ENCODE measurements around the gene ARMH4. TPM values are rescaled to one million over a fixed set of nuclear protein-coding genes. Genes with fewer than 3 reads are reported as not detected.

Gene ARMH4
- total and polyA plus RNA-seq, 2 donors (not counting 1 experiment from before 2014, with no cell fraction given): not detected

- DNase-seq (no peak), ATAC-seq (ENCODE audit: low read depth) (no peak)
- H3K4me1 ChIP-seq (ENCODE audit: control insufficient read depth in 2 of 2, insufficient read depth in 2 of 2, low read length in 2 of 2): no peaks in the 10 kb centered on the region
- no peak overlapping the region for H3K27ac Mint-ChIP-seq
- H3K9me3 ChIP-seq (ENCODE audit: control extremely low read depth in 1 of 3, control insufficient read depth in 2 of 3, insufficient read depth in 1 of 3, low read length in 2 of 3): no peaks in the 10 kb centered on the region
- peaks cover 0 to 3% (median 0%) of the 10 kb centered on the region in 4 experiments for H3K27me3 ChIP-seq (replicated peaks in 1 of 4; ENCODE audit: control extremely low read depth in 1 of 4, control insufficient read depth in 3 of 4, insufficient read depth in 4 of 4, low read length in 3 of 4)
- no peak overlapping the region for H3K27ac ChIP-seq (ENCODE audit: low read length in 2 of 2)
- H3K9me3 Mint-ChIP-seq (ENCODE audit: insufficient read depth): no peaks in the 10 kb centered on the region
- intact Hi-C loops (cut with micrococcal nuclease): no loop called here
- H3K9ac ChIP-seq (ENCODE audit: low read length): no peak overlapping the region
- CTCF ChIA-PET: no interaction called here
- H2AFZ ChIP-seq (ENCODE audit: insufficient read depth, low read depth, low read length, poor library complexity, severe bottlenecking): no peak overlapping the region
- no peaks in the 10 kb centered on the region for H3K4me1 Mint-ChIP-seq
- POLR2A ChIA-PET: no interaction called here
- no peaks in the 10 kb centered on the region for H3K79me2 ChIP-seq (ENCODE audit: control insufficient read depth, insufficient read depth, low read length)
- no peaks in the 10 kb centered on the region for H3K36me3 ChIP-seq (replicated peaks in 1 of 2; ENCODE audit: control extremely low read depth in 1 of 2, control insufficient read depth in 1 of 2, extremely low read depth in 1 of 2, insufficient read depth in 2 of 2, low read length in 1 of 2)
- TF ChIP-seq EZH2 (IDR thresholded peaks at IDR 0.05; ENCODE audit: borderline replicate concordance, insufficient read depth, low read depth, low read length, poor library complexity, severe bottlenecking): no peak
- TF ChIP-seq, protein P1, sequence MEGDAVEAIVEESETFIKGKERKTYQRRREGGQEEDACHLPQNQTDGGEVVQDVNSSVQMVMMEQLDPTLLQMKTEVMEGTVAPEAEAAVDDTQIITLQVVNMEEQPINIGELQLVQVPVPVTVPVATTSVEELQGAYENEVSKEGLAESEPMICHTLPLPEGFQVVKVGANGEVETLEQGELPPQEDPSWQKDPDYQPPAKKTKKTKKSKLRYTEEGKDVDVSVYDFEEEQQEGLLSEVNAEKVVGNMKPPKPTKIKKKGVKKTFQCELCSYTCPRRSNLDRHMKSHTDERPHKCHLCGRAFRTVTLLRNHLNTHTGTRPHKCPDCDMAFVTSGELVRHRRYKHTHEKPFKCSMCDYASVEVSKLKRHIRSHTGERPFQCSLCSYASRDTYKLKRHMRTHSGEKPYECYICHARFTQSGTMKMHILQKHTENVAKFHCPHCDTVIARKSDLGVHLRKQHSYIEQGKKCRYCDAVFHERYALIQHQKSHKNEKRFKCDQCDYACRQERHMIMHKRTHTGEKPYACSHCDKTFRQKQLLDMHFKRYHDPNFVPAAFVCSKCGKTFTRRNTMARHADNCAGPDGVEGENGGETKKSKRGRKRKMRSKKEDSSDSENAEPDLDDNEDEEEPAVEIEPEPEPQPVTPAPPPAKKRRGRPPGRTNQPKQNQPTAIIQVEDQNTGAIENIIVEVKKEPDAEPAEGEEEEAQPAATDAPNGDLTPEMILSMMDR (IDR thresholded peaks at IDR 0.05): no peak
- no peak overlapping the region for H3K4me3 Mint-ChIP-seq
- H3K27me3 Mint-ChIP-seq: peaks cover 10% of the 10 kb centered on the region
- H3K4me2 ChIP-seq (replicated peaks; ENCODE audit: low read depth, low read length, poor library complexity, severe bottlenecking): no peak overlapping the region
- H3K4me3 ChIP-seq (ENCODE audit: control extremely low read depth in 1 of 5, extremely low read depth in 1 of 5, insufficient read depth in 1 of 5, low read depth in 2 of 5, low read length in 4 of 5): no peak overlapping the region
- WGBS (ENCODE audit: insufficient coverage): no CpG with 5 or more reads among the region's 3 CpGs
- H4K20me1 ChIP-seq (ENCODE audit: control insufficient read depth, insufficient read depth, low read length, poor library complexity, severe bottlenecking): no peaks in the 10 kb centered on the region
These were observed 97.9 kb downstream of the ARMH4 start for GRCh38 chr14:58054100-58054499.

GRCh38 chr14:58048219-58048618, 103.8 kb downstream of the ARMH4 start:
- no peak overlapping the region for H3K27ac Mint-ChIP-seq
- Histone ChIP-seq H3K36me3 (replicated peaks in 1 of 2; ENCODE audit: control extremely low read depth in 1 of 2, control insufficient read depth in 1 of 2, extremely low read depth in 1 of 2, insufficient read depth in 2 of 2, low read length in 1 of 2) (no peaks in the 10 kb centered on the region), H3K4me3 (ENCODE audit: control extremely low read depth in 1 of 5, extremely low read depth in 1 of 5, insufficient read depth in 1 of 5, low read depth in 2 of 5, low read length in 4 of 5) (no peak overlapping the region), H3K4me1 (ENCODE audit: control insufficient read depth in 2 of 2, insufficient read depth in 2 of 2, low read length in 2 of 2) (no peaks in the 10 kb centered on the region), H3K4me2 (replicated peaks; ENCODE audit: low read depth, low read length, poor library complexity, severe bottlenecking) (no peak overlapping the region), H3K27ac (ENCODE audit: low read length in 2 of 2) (no peak overlapping the region), H3K9ac (ENCODE audit: low read length) (no peak overlapping the region), H3K79me2 (ENCODE audit: control insufficient read depth, insufficient read depth, low read length) (no peaks in the 10 kb centered on the region), H2AFZ (ENCODE audit: insufficient read depth, low read depth, low read length, poor library complexity, severe bottlenecking) (no peak overlapping the region), H3K27me3 (replicated peaks in 1 of 4; ENCODE audit: control extremely low read depth in 1 of 4, control insufficient read depth in 3 of 4, insufficient read depth in 4 of 4, low read length in 3 of 4) (no peaks in the 10 kb centered on the region), H3K9me3 (ENCODE audit: control extremely low read depth in 1 of 3, control insufficient read depth in 2 of 3, insufficient read depth in 1 of 3, low read length in 2 of 3) (no peaks in the 10 kb centered on the region), H4K20me1 (ENCODE audit: control insufficient read depth, insufficient read depth, low read length, poor library complexity, severe bottlenecking) (no peaks in the 10 kb centered on the region)
- H3K4me1 Mint-ChIP-seq: no peaks in the 10 kb centered on the region
- ATAC-seq (ENCODE audit: low read depth) (no peak), DNase-seq (no peak)
- H3K9me3 Mint-ChIP-seq (ENCODE audit: insufficient read depth): peaks cover 3% of the 10 kb centered on the region
- intact Hi-C loops (cut with micrococcal nuclease): no loop called here
- TF ChIP-seq, protein P1 (IDR thresholded peaks at IDR 0.05): no peak
- TF ChIP-seq EZH2 (IDR thresholded peaks at IDR 0.05; ENCODE audit: borderline replicate concordance, insufficient read depth, low read depth, low read length, poor library complexity, severe bottlenecking): no peak
- H3K27me3 Mint-ChIP-seq: no peaks in the 10 kb centered on the region
- ChIA-PET CTCF (no interaction called here), POLR2A (no interaction called here)
- WGBS (ENCODE audit: insufficient coverage): 87% methylated on average over 4 of the region's 5 CpGs
- no peak overlapping the region for H3K4me3 Mint-ChIP-seq

Data from B cell (primary cell).